K562 (cell line): ENCODE results near the gene PPP1R13B. TPM values are rescaled to one million over a fixed set of nuclear protein-coding genes. Genes with fewer than 3 reads are reported as not detected.

ENCODE experiments used
- ATAC-seq: fragments of 200-7000 bp; cut with Tn5 transposase; 3 replicates; pipeline ENCODE4 v1.9.1; 2020; ENCODE audit warnings: moderate library complexity
- BruUV-seq: library from RNA; stranded (reverse); fragments of 400-500 nt; replicated peaks from 2 replicates; lab custom pipeline; 2021; lab: Mats Ljungman, UMichigan
- CTCF ChIA-PET: fragments of 300-600 bp; formaldehyde crosslinking; extraction: SDS; loops from one replicate; lab custom pipeline; 2021; ENCODE audit warnings: low intra/inter-chr PET ratio; lab: Yijun Ruan, JAX
- POLR2A ChIA-PET: fragments of 300-600, 350-650 bp; sonication (Branson Sonifier 250); formaldehyde crosslinking; extraction: SDS; loops from one replicate; lab custom pipeline; 2021; ENCODE audit warnings: antibody characterized with exemption, inconsistent platforms; lab: Yijun Ruan, JAX
- DNase-seq, 4 experiments: peaks; one replicate each; pipeline versions ENCODE4 v3.0.0 to v3.0.0-alpha.2; 2011 to 2018; ENCODE audit warnings: low spot score in 3 of 4, mixed read lengths in 3 of 4; ENCODE audit errors: extremely low read depth in 1 of 4
- FAIRE-seq: peaks from 2 replicates; lab custom pipeline; 2011; peaks lifted over from hg19 to GRCh38; lab: Jason Lieb, UNC
- H2AFZ ChIP-seq: 2 replicates; pipeline ENCODE4 v1.6.0; 2011; ENCODE audit warnings: low read depth, low read length, control low read depth, inconsistent platforms
- H3K27ac ChIP-seq: fragments of 200-600 bp; 3 replicates; pipeline ENCODE4 v1.8.0; 2011; ENCODE audit warnings: low read depth, mild to moderate bottlenecking, control low read depth, inconsistent platforms, low read length, moderate library complexity, mixed read lengths; ENCODE audit errors: extremely low read depth
- H3K27me3 ChIP-seq, 2 experiments: fragments of 300-600 bp in 1 of 2; 2 replicates in 1 of 2; 3 replicates in 1 of 2; pipeline versions ENCODE4 v1.6.0 to v1.8.0; 2011; ENCODE audit warnings: inconsistent platforms in 2 of 2, low read length in 2 of 2, mild to moderate bottlenecking in 1 of 2, mixed read lengths in 1 of 2, moderate library complexity in 1 of 2; ENCODE audit not compliant: control insufficient read depth in 2 of 2, insufficient read depth in 2 of 2
- H3K36me3 ChIP-seq: fragments of 300-600 bp; 3 replicates; pipeline ENCODE4 v1.8.0; 2011; ENCODE audit warnings: mild to moderate bottlenecking, low read length, inconsistent platforms; ENCODE audit not compliant: control insufficient read depth, insufficient read depth
- H3K4me1 ChIP-seq, 2 experiments: fragments of 200-600 bp in 1 of 2; replicated peaks in 1 of 2; 2 replicates in 1 of 2; 3 replicates in 1 of 2; pipeline versions ENCODE4 v1.5.1 to v1.8.0; 2011; ENCODE audit warnings: inconsistent platforms in 2 of 2, low read length in 2 of 2, mild to moderate bottlenecking in 1 of 2, mixed read lengths in 1 of 2, moderate library complexity in 1 of 2; ENCODE audit not compliant: control insufficient read depth in 2 of 2, insufficient read depth in 2 of 2
- H3K4me2 ChIP-seq: 2 replicates; pipeline ENCODE4 v1.6.1; 2011; ENCODE audit warnings: low read length, control low read depth, inconsistent platforms, mixed read lengths; ENCODE audit not compliant: insufficient read depth
- H3K4me3 ChIP-seq: fragments of 200-600 bp; sonication (generic), shearing (Covaris generic); 2 replicates; pipeline ENCODE4 v1.5.1; 2016; ENCODE audit warnings: control low read depth, inconsistent platforms
- H3K79me2 ChIP-seq: fragments of 200-600 bp; 3 replicates; pipeline ENCODE4 v1.8.0; 2011; ENCODE audit warnings: low read length, inconsistent platforms; ENCODE audit not compliant: control insufficient read depth, insufficient read depth
- H3K9ac ChIP-seq, 2 experiments: 2 replicates each; pipeline versions ENCODE4 v1.6.0 to v1.6.1; 2011; ENCODE audit warnings: low read depth in 2 of 2, low read length in 2 of 2, control low read depth in 1 of 2, inconsistent platforms in 1 of 2, mild to moderate bottlenecking in 1 of 2, mixed read lengths in 1 of 2; ENCODE audit not compliant: insufficient read depth in 1 of 2
- H3K9me1 ChIP-seq: one replicate; pipeline ENCODE4 v1.6.0; 2011; ENCODE audit warnings: inconsistent platforms, mild to moderate bottlenecking, low read length, moderate library complexity; ENCODE audit not compliant: control insufficient read depth, insufficient read depth
- H3K9me3 ChIP-seq: replicated peaks from 2 replicates; pipeline ENCODE4 v1.5.1; 2011; ENCODE audit warnings: low read depth, low read length, inconsistent platforms; ENCODE audit not compliant: control insufficient read depth, insufficient read depth
- H4K20me1 ChIP-seq: replicated peaks from 2 replicates; pipeline ENCODE4 v1.6.1; 2011; ENCODE audit warnings: low read length, inconsistent platforms, mixed read lengths; ENCODE audit not compliant: control insufficient read depth, insufficient read depth
- CCNT2 ChIP-seq: IDR thresholded peaks from 2 replicates; pipeline ENCODE4 v1.6.1; 2011; ENCODE audit warnings: borderline replicate concordance, low read depth, mild to moderate bottlenecking, moderate library complexity, mixed read lengths, low read length; ENCODE audit not compliant: insufficient read length; ENCODE audit errors: extremely low read depth
- KDM5B ChIP-seq: fragments of 200-600 bp; sonication (generic); IDR thresholded peaks from 2 replicates; pipeline ENCODE4 v1.6.1; 2012; ENCODE audit warnings: low read depth, mild to moderate bottlenecking, moderate library complexity, low read length, control low read depth, inconsistent platforms; ENCODE audit not compliant: insufficient replicate concordance
- POLR2G ChIP-seq: fragments of 200-400 bp; formaldehyde crosslinking; IDR thresholded peaks from 2 replicates; pipeline ENCODE4 v1.6.1; 2017; ENCODE audit warnings: low read depth, mild to moderate bottlenecking, antibody characterized with exemption, low read length, moderate library complexity
- SIN3B ChIP-seq: fragments of 450-650 bp; IDR thresholded peaks from 2 replicates; pipeline ENCODE4 v1.6.1; 2017; ENCODE audit warnings: low read depth, mild to moderate bottlenecking, moderate library complexity
- SMAD4 ChIP-seq: fragments of 250-450 bp; sonication (Bioruptor Pico); conservative IDR thresholded peaks from 2 replicates; pipeline ENCODE4 v1.8.0; 2021; ENCODE audit warnings: inconsistent platforms, mild to moderate bottlenecking, moderate library complexity
- ZBED1 ChIP-seq: IDR thresholded peaks from 2 replicates; pipeline ENCODE4 v1.6.1; 2014
- ZNF24 ChIP-seq: fragments of 450-650 bp; IDR thresholded peaks from 2 replicates; pipeline ENCODE4 v1.6.1; 2016
- WGBS: fragments of 100-300 bp; shearing (Covaris generic); methylation state at CpG from one replicate; pipeline ENCODE4 v1.1.6; 2016; ENCODE audit warnings: low coverage, mixed read lengths; ENCODE audit not compliant: insufficient coverage; ENCODE audit errors: missing lambda C conversion rate; 5-methylcytosine and 5-hydroxymethylcytosine counted together
- in situ Hi-C: fragments of 300-500 bp; cut with MboI; formaldehyde crosslinking; loops from 4 replicates; pipeline ENCODE4 v1.15.0; 2018; ENCODE audit warnings: inconsistent platforms, mixed read lengths
- intact Hi-C: fragments of 100-400 bp; cut with micrococcal nuclease; formaldehyde crosslinking; loops from 2 replicates; pipeline ENCODE4 v1.14.2; 2022
- polyA plus RNA-seq, 8 experiments: library from polyadenylated mRNA; depleted of rRNA in 4 of 8; stranded (reverse) in 5 of 8; unstranded in 3 of 8; fragments of >200 nt; fragmentation: Nextera tagmentation in 2 of 8; fragmentation: Illumina TruSeq in 1 of 8; extraction: Ambion mirVana in 2 of 8; extraction: Trizol in 1 of 8; gene quantifications; 2 replicates each; pipeline versions ENCODE4 v1.2.1 to v1.2.3, GENCODE V29; 2011 to 2014; ENCODE audit warnings: inconsistent platforms in 1 of 8, missing spikeins in 1 of 8
- total RNA-seq, 7 experiments: library from RNA; depleted of rRNA in 6 of 7; stranded (reverse); fragments of >200 nt in 6 of 7; fragmentation: Illumina TruSeq in 2 of 7; extraction: Trizol in 2 of 7; gene quantifications; 2 replicates each; pipeline versions ENCODE4 v1.2.1 to v1.2.3, GENCODE V29; 2011 to 2021; ENCODE audit warnings: low replicate concordance in 1 of 7
- TF ChIP-seq, protein P1 (sequence below): sonication (generic); formaldehyde crosslinking; IDR thresholded peaks from 2 replicates; pipeline ENCODE4 v1.4.0; 2020; ENCODE audit warnings: mild to moderate bottlenecking, missing genetic modification reagents
- TF ChIP-seq, protein P2 (sequence below): sonication (generic); formaldehyde crosslinking; IDR thresholded peaks from 2 replicates; pipeline ENCODE4 v1.8.0; 2022; ENCODE audit warnings: mild to moderate bottlenecking, missing genetic modification reagents, borderline replicate concordance
- TF ChIP-seq, protein P3 (sequence below): fragments of 450-650 bp; conservative IDR thresholded peaks from 2 replicates; pipeline ENCODE4 v1.6.1; 2016; ENCODE audit warnings: missing genetic modification characterization, low read depth, mild to moderate bottlenecking, control low read depth, missing compliant biosample characterization
- TF ChIP-seq, protein P4 (sequence below): sonication (generic); formaldehyde crosslinking; IDR thresholded peaks from 2 replicates; pipeline ENCODE4 v1.8.0; 2022; ENCODE audit warnings: missing genetic modification reagents, mild to moderate bottlenecking, moderate library complexity, borderline replicate concordance

Gene PPP1R13B
- total and polyA plus RNA-seq, 9 of the 15 experiments (the other 6 are each of a cell fraction or from before 2014, with no cell fraction given) = 0.03 to 1.7 (median 0.15) TPM

DNA sequence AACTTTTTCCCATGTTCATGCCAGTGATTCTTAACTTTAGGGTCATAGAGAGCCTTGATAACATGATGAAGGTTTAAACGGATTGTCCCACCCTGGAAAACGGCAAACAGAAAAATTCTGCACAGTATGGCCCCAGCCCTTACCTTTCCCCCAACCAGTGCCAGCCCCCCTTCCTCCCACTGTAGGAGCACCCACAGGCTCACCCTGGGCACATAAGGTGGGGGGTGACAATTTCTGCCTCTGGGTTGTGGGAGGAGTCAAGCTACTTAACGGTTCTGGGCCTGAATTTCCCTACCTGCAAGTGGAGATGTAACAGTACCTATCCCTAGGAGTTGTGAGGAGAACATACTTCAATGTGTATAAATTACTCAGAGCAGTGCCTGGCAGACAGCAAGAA, 150.2 kb downstream of the PPP1R13B start (continued):
- TF ChIP-seq, protein P1, sequence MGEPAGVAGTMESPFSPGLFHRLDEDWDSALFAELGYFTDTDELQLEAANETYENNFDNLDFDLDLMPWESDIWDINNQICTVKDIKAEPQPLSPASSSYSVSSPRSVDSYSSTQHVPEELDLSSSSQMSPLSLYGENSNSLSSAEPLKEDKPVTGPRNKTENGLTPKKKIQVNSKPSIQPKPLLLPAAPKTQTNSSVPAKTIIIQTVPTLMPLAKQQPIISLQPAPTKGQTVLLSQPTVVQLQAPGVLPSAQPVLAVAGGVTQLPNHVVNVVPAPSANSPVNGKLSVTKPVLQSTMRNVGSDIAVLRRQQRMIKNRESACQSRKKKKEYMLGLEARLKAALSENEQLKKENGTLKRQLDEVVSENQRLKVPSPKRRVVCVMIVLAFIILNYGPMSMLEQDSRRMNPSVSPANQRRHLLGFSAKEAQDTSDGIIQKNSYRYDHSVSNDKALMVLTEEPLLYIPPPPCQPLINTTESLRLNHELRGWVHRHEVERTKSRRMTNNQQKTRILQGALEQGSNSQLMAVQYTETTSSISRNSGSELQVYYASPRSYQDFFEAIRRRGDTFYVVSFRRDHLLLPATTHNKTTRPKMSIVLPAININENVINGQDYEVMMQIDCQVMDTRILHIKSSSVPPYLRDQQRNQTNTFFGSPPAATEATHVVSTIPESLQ (CRISPR knock-in tag) = no peak
- TF ChIP-seq SMAD4 (no peak), ZBED1 (no peak)

DNA sequence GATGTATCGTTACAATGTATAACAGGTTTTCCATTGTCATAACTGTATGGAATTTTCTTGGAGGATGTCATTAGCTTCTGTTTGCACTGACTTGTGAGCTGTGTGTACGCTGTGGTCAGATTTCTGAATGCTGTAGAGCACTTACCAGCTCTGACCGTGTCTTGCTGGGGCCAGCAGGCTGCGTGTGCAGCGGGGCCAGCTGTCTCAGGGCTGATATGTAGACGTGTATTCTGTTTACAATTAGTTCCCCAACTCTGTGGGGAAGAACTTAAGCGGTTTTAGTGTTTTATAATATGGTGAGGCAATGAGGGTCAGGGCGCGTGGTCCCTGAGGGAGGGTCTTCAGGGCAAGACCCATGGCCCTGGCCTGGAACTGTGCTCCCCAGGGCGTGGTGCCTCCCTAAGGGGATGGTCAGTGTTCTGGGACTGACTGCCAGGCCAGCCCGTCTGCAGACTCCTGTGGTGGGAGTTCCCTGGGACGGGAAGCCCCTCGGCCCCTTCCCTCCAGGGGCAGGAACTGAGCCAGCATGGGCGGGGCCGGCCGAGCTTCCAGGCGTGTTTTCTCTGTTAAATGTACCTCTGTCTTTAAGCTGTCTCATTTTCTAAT, 150.8 kb downstream of the PPP1R13B start:
- peaks cover 78% of the 10 kb centered on the region; the same call in 2 of the 3 replicates for H3K36me3 ChIP-seq
- no peak overlapping the region for H3K27ac ChIP-seq
- ATAC-seq (no peak; the same call in 2 of the 3 replicates), FAIRE-seq (no peak), DNase-seq (no peak)
- H3K9ac ChIP-seq = peak overlapping the region in 1 of 2 experiments; percentile 6; a peak in 1 of 4 replicates
- ChIA-PET POLR2A (interaction anchor here (0.8 kb wide), 2 partner anchors 8 to 46 kb away, joined by 3 to 5 read pairs; no protein-coding TSS in a partner anchor), CTCF (no interaction called here)
- no peaks in the 10 kb centered on the region; the same call in 1 of the 2 replicates for H4K20me1 ChIP-seq
- H3K79me2 ChIP-seq = no peaks in the 10 kb centered on the region
- H3K4me2 ChIP-seq = no peak overlapping the region
- in situ Hi-C loops (no loop called here), intact Hi-C loops (no loop called here)
- H3K27me3 ChIP-seq = no peaks in the 10 kb centered on the region
- no peaks in the 10 kb centered on the region for H3K9me1 ChIP-seq
- no peak overlapping the region for H3K4me3 ChIP-seq
- no peaks in the 10 kb centered on the region for H3K9me3 ChIP-seq
- peaks cover 0 to 31% of the 10 kb centered on the region in 2 experiments; a peak in 2 of 5 replicates for H3K4me1 ChIP-seq
- H2AFZ ChIP-seq = no peak overlapping the region
- WGBS = 61% methylated on average over 15 of the region's 17 CpGs
- no TSS peak for BruUV-seq
- TF ChIP-seq POLR2G (peak; percentile 27), CCNT2 (no peak), KDM5B (no peak), ZNF24 (no peak), SIN3B (no peak)
- TF ChIP-seq, protein P2, sequence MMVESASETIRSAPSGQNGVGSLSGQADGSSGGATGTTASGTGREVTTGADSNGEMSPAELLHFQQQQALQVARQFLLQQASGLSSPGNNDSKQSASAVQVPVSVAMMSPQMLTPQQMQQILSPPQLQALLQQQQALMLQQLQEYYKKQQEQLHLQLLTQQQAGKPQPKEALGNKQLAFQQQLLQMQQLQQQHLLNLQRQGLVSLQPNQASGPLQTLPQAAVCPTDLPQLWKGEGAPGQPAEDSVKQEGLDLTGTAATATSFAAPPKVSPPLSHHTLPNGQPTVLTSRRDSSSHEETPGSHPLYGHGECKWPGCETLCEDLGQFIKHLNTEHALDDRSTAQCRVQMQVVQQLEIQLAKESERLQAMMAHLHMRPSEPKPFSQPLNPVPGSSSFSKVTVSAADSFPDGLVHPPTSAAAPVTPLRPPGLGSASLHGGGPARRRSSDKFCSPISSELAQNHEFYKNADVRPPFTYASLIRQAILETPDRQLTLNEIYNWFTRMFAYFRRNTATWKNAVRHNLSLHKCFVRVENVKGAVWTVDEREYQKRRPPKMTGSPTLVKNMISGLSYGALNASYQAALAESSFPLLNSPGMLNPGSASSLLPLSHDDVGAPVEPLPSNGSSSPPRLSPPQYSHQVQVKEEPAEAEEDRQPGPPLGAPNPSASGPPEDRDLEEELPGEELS (CRISPR knock-in tag) = no peak
- TF ChIP-seq, protein P3, sequence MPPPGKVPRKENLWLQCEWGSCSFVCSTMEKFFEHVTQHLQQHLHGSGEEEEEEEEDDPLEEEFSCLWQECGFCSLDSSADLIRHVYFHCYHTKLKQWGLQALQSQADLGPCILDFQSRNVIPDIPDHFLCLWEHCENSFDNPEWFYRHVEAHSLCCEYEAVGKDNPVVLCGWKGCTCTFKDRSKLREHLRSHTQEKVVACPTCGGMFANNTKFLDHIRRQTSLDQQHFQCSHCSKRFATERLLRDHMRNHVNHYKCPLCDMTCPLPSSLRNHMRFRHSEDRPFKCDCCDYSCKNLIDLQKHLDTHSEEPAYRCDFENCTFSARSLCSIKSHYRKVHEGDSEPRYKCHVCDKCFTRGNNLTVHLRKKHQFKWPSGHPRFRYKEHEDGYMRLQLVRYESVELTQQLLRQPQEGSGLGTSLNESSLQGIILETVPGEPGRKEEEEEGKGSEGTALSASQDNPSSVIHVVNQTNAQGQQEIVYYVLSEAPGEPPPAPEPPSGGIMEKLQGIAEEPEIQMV (tag) = no peak
- TF ChIP-seq, protein P4, sequence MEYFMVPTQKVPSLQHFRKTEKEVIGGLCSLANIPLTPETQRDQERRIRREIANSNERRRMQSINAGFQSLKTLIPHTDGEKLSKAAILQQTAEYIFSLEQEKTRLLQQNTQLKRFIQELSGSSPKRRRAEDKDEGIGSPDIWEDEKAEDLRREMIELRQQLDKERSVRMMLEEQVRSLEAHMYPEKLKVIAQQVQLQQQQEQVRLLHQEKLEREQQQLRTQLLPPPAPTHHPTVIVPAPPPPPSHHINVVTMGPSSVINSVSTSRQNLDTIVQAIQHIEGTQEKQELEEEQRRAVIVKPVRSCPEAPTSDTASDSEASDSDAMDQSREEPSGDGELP = peak; percentile 19; the same call in 1 of the 2 replicates
